Tibial artery (tissue), 4 donors: ENCODE measurements around the gene ZSCAN5B.

Experiments used
- DNase-seq, 2 donors: peaks; one replicate each; pipeline ENCODE4 v3.0.0-alpha.2; 2019
- H3K27ac ChIP-seq, 2 donors: fragments of 200-600 bp; sonication (generic) in 1 of 2; 1 replicate in 1 of 2; 2 replicates in 1 of 2; pipeline ENCODE4 v1.5.1; 2018 to 2019; ENCODE audit warnings: mild to moderate bottlenecking in 1 of 2
- H3K27me3 ChIP-seq, 2 donors: fragments of 200-600 bp; sonication (generic) in 1 of 2; one replicate each; pipeline versions ENCODE4 v1.5.1 to v1.6.0; 2016 to 2019
- H3K36me3 ChIP-seq, 3 donors: fragments of 200-600 bp; sonication (generic) in 2 of 3; one replicate each; pipeline ENCODE4 v1.5.1; 2016 to 2019; ENCODE audit warnings: mild to moderate bottlenecking in 2 of 3
- H3K4me1 ChIP-seq, 4 donors: fragments of 200-600 bp; sonication (generic) in 2 of 4; 1 replicate in 3 of 4; 2 replicates in 1 of 4; pipeline ENCODE4 v1.5.1; 2016 to 2019
- H3K4me3 ChIP-seq, 2 donors: fragments of 200-600 bp; sonication (generic) in 1 of 2; 1 replicate in 1 of 2; 2 replicates in 1 of 2; pipeline ENCODE4 v1.5.1; 2018 to 2019; ENCODE audit warnings: mild to moderate bottlenecking in 2 of 2
- H3K9me3 ChIP-seq, 3 donors: fragments of 200-600 bp; sonication (generic) in 1 of 3; one replicate each; pipeline ENCODE4 v1.5.1; 2016 to 2019
- CTCF ChIP-seq, 2 experiments: fragments of 200-600 bp in 1 of 2; fragments of 450-650 bp in 1 of 2; IDR thresholded peaks; one replicate each; pipeline ENCODE4 v1.5.1; 2017 to 2019; ENCODE audit warnings: antibody characterized with exemption in 2 of 2, mild to moderate bottlenecking in 1 of 2, moderate library complexity in 1 of 2
- intact Hi-C: fragments of 100-400 bp; cut with DNase I; formaldehyde crosslinking; loops from one replicate; pipeline ENCODE4 v1.15.0; 2023; ENCODE audit warnings: low total_unique reads

Gene ZSCAN5B

GRCh38 chr19:56201973-56202372 is 4.4 kb upstream of the ZSCAN5B start, which contains the start of gene ZSCAN5C:
Gene ZSCAN5C (plus strand): TSS chr19:56202273. CDS start chr19:56205914, 3,641 bp downstream.
- no peaks in the 10 kb centered on the region for H3K4me1 ChIP-seq
- TF ChIP-seq CTCF (IDR thresholded peaks at IDR 0.05) = no peak
- no peaks in the 10 kb centered on the region for H3K27me3 ChIP-seq
- intact Hi-C loops = no loop called here
- no peaks in the 10 kb centered on the region for H3K36me3 ChIP-seq
- H3K4me3 ChIP-seq = no peak within 1 kb of the TSS
- H3K27ac ChIP-seq = no peak within 1 kb of the TSS
- DNase-seq = no peak
- no peaks in the 10 kb centered on the region for H3K9me3 ChIP-seq

- H3K9me3 ChIP-seq = no peaks in the 10 kb centered on the region
- intact Hi-C loops = no loop called here
- no peaks in the 10 kb centered on the region for H3K4me1 ChIP-seq
- H3K27ac ChIP-seq = no peak overlapping the region
- H3K27me3 ChIP-seq = no peaks in the 10 kb centered on the region
- DNase-seq = no peak
- no peaks in the 10 kb centered on the region for H3K36me3 ChIP-seq
- H3K4me3 ChIP-seq = no peak overlapping the region
- TF ChIP-seq CTCF (IDR thresholded peaks at IDR 0.05) = no peak
These were observed 2.1 kb upstream of the ZSCAN5B start for GRCh38 chr19:56199687-56200086.

- Histone ChIP-seq H3K27ac (no peak overlapping the region), H3K9me3 (no peaks in the 10 kb centered on the region), H3K36me3 (no peaks in the 10 kb centered on the region), H3K4me3 (no peak overlapping the region), H3K27me3 (no peaks in the 10 kb centered on the region), H3K4me1 (no peaks in the 10 kb centered on the region)
- no peak for DNase-seq
- intact Hi-C loops = no loop called here
- no peak for TF ChIP-seq CTCF (IDR thresholded peaks at IDR 0.05)
These were observed 3.5 kb downstream of the ZSCAN5B start for GRCh38 chr19:56193981-56194640.

GRCh38 chr19:56191711-56192110 is 5.9 kb downstream of the ZSCAN5B start:
- H3K4me1 ChIP-seq = no peaks in the 10 kb centered on the region
- no peaks in the 10 kb centered on the region for H3K27me3 ChIP-seq
- no peaks in the 10 kb centered on the region for H3K9me3 ChIP-seq
- TF ChIP-seq CTCF (IDR thresholded peaks at IDR 0.05) = no peak
- DNase-seq = no peak
- no peak overlapping the region for H3K27ac ChIP-seq
- no peak overlapping the region for H3K4me3 ChIP-seq
- H3K36me3 ChIP-seq = no peaks in the 10 kb centered on the region
- intact Hi-C loops = no loop called here

- Histone ChIP-seq H3K36me3 (no peaks in the 10 kb centered on the region), H3K27me3 (no peaks in the 10 kb centered on the region), H3K27ac (no peak overlapping the region), H3K9me3 (no peaks in the 10 kb centered on the region), H3K4me1 (no peaks in the 10 kb centered on the region), H3K4me3 (no peak overlapping the region)
- intact Hi-C loops = no loop called here
- TF ChIP-seq CTCF (IDR thresholded peaks at IDR 0.05) = no peak
- no peak for DNase-seq
These were observed 6.5 kb downstream of the ZSCAN5B start for GRCh38 chr19:56191115-56191514.

GRCh38 chr19:56189785-56190184 is 7.8 kb downstream of the ZSCAN5B start:
- Histone ChIP-seq H3K9me3 (no peaks in the 10 kb centered on the region), H3K4me3 (no peak overlapping the region), H3K27ac (no peak overlapping the region), H3K4me1 (no peaks in the 10 kb centered on the region), H3K36me3 (no peaks in the 10 kb centered on the region), H3K27me3 (no peaks in the 10 kb centered on the region)
- DNase-seq = no peak
- TF ChIP-seq CTCF (IDR thresholded peaks at IDR 0.05) = no peak
- intact Hi-C loops = no loop called here
